Liver (tissue), 9 donors: ENCODE results near the gene CDC42BPB. TPM values are rescaled to one million over a fixed set of nuclear protein-coding genes. Genes with fewer than 3 reads are reported as not detected.

Experiments
- DNase-seq: peaks from one replicate; pipeline ENCODE4 v3.0.0-alpha.2; 2017; ENCODE audit warnings: low spot score
- H3K27ac ChIP-seq, 2 donors: one replicate each; pipeline ENCODE4 v1.7.0; 2013; ENCODE audit warnings: inconsistent platforms in 2 of 2, low read length in 2 of 2, control low read depth in 1 of 2, low read depth in 1 of 2, mild to moderate bottlenecking in 1 of 2
- H3K27me3 ChIP-seq, 4 donors: one replicate each; pipeline versions ENCODE4 v1.6.1 to v1.7.0; 2013; ENCODE audit warnings: low read length in 3 of 4, inconsistent platforms in 1 of 4, mild to moderate bottlenecking in 1 of 4, moderate library complexity in 1 of 4; ENCODE audit not compliant: control insufficient read depth in 4 of 4, insufficient read depth in 4 of 4
- H3K36me3 ChIP-seq, 4 donors: one replicate each; pipeline versions ENCODE4 v1.6.1 to v1.7.0; 2013; ENCODE audit warnings: low read length in 3 of 4, mild to moderate bottlenecking in 3 of 4, low read depth in 1 of 4, moderate library complexity in 1 of 4; ENCODE audit not compliant: control insufficient read depth in 4 of 4, insufficient read depth in 3 of 4
- H3K4me1 ChIP-seq, 4 donors: one replicate each; pipeline versions ENCODE4 v1.6.1 to v1.7.0; 2013; ENCODE audit warnings: low read length in 3 of 4, mild to moderate bottlenecking in 3 of 4, moderate library complexity in 1 of 4; ENCODE audit not compliant: control insufficient read depth in 4 of 4, insufficient read depth in 4 of 4
- H3K4me3 ChIP-seq, 3 donors: one replicate each; pipeline versions ENCODE4 v1.6.1 to v1.7.0; 2013; ENCODE audit warnings: low read length in 3 of 3, control low read depth in 1 of 3, low read depth in 1 of 3, mild to moderate bottlenecking in 1 of 3
- H3K9ac ChIP-seq, 2 donors: one replicate each; pipeline ENCODE4 v1.7.0; 2013; ENCODE audit warnings: low read length in 2 of 2, mild to moderate bottlenecking in 2 of 2, moderate library complexity in 2 of 2, control low read depth in 1 of 2, low read depth in 1 of 2
- H3K9me3 ChIP-seq, 4 donors: one replicate each; pipeline versions ENCODE4 v1.6.1 to v1.7.0; 2013; ENCODE audit warnings: low read length in 3 of 4; ENCODE audit not compliant: control insufficient read depth in 4 of 4
- FOXA1 ChIP-seq: IDR thresholded peaks from 2 replicates; pipeline ENCODE4 v1.6.1; 2016; ENCODE audit warnings: antibody characterized with exemption
- FOXA2 ChIP-seq: IDR thresholded peaks from 2 replicates; pipeline ENCODE4 v1.6.1; 2016; ENCODE audit warnings: antibody characterized with exemption
- HNF4A ChIP-seq, 2 donors: conservative IDR thresholded peaks; 2 replicates each; pipeline ENCODE4 v1.6.1; 2016; ENCODE audit warnings: antibody characterized with exemption in 2 of 2, mild to moderate bottlenecking in 2 of 2
- HNF4G ChIP-seq: IDR thresholded peaks from 2 replicates; pipeline ENCODE4 v1.6.1; 2016; ENCODE audit warnings: antibody characterized with exemption
- RAD21 ChIP-seq, 2 donors: IDR thresholded peaks; 2 replicates each; pipeline ENCODE4 v1.6.1; 2016; ENCODE audit warnings: antibody characterized with exemption in 2 of 2, mild to moderate bottlenecking in 2 of 2
- SP1 ChIP-seq: IDR thresholded peaks from 2 replicates; pipeline ENCODE4 v1.6.1; 2018; ENCODE audit warnings: antibody characterized with exemption, mild to moderate bottlenecking
- TAF1 ChIP-seq: conservative IDR thresholded peaks from 2 replicates; pipeline ENCODE4 v1.6.1; 2016; ENCODE audit warnings: antibody characterized with exemption, mild to moderate bottlenecking
- WGBS: extraction: QIAGEN DNeasy Blood & Tissue Kit; methylation state at CpG from one replicate; pipeline ENCODE4 v1.1.7; 2013; 5-methylcytosine and 5-hydroxymethylcytosine counted together
- polyA plus RNA-seq, 2 donors: library from polyadenylated mRNA; stranded (reverse) in 1 of 2; unstranded in 1 of 2; fragments of 200-250 nt in 1 of 2; fragments of >200 nt in 1 of 2; fragmentation: Nextera tagmentation in 1 of 2; extraction: Ambion mirVana in 1 of 2; gene quantifications; one replicate each; pipeline versions ENCODE4 v1.2.1 to v1.2.3, GENCODE V29; 2013 to 2015
- total RNA-seq, 2 donors: library from RNA; depleted of rRNA; stranded (reverse); fragments of >200 nt; gene quantifications; one replicate each; pipeline ENCODE4 v1.2.3, GENCODE V29; 2014
- TF ChIP-seq, protein P1 (sequence below): IDR thresholded peaks from 2 replicates; pipeline ENCODE4 v1.6.1; 2016; ENCODE audit warnings: antibody characterized with exemption
- TF ChIP-seq, protein P2 (sequence below): fragments of 150-350 bp; IDR thresholded peaks from 2 replicates; pipeline ENCODE4 v1.5.1; 2017; ENCODE audit warnings: improper control_type of control experiment, low read depth, low read length; ENCODE audit not compliant: missing input control
- TF ChIP-seq, protein P3 (sequence below): IDR thresholded peaks from 2 replicates; pipeline ENCODE4 v1.6.1; 2016; ENCODE audit warnings: antibody characterized with exemption
- TF ChIP-seq, protein P4 (sequence below): IDR thresholded peaks from 2 replicates; pipeline ENCODE4 v1.6.1; 2016; ENCODE audit warnings: antibody characterized with exemption
- donor health status: healthy.
- donor health status: healthy.
- donor health status: healthy.
- donor health status: healthy.
- donor health status: healthy.

The CDC42BPB gene
- total and polyA plus RNA-seq, 4 donors: 4.1 to 78.7 (median 29.7) TPM

DNA sequence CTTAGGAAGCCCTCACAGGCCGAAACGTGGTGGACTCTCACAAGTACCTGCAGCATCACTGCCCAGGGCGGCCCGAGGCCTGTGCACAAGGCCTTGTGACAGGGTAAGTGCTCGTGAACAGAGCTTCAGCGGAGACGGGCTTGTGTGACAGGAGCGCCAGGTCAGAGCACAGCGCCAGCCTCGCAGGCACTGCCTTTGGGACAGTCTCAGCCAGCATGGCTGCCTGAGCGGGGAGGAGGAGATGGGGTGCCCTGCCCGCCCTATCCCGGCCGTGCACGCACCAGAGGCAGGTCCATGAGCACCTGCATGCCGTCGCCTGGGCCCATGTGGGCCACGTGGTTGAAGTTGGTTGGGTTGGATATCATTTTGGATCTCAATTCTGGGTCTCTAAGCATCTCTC, 118.0 kb downstream of the CDC42BPB start:
- H3K27ac ChIP-seq: no peak overlapping the region
- no peak overlapping the region for H3K9ac ChIP-seq
- no peaks in the 10 kb centered on the region for H3K9me3 ChIP-seq
- no peaks in the 10 kb centered on the region for H3K27me3 ChIP-seq
- peaks cover 3 to 18% (median 13%) of the 10 kb centered on the region in 4 donors for H3K4me1 ChIP-seq
- no peak overlapping the region for H3K4me3 ChIP-seq
- TF ChIP-seq, protein P1, sequence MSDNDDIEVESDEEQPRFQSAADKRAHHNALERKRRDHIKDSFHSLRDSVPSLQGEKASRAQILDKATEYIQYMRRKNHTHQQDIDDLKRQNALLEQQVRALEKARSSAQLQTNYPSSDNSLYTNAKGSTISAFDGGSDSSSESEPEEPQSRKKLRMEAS: no peak
- TF ChIP-seq, protein P2, sequence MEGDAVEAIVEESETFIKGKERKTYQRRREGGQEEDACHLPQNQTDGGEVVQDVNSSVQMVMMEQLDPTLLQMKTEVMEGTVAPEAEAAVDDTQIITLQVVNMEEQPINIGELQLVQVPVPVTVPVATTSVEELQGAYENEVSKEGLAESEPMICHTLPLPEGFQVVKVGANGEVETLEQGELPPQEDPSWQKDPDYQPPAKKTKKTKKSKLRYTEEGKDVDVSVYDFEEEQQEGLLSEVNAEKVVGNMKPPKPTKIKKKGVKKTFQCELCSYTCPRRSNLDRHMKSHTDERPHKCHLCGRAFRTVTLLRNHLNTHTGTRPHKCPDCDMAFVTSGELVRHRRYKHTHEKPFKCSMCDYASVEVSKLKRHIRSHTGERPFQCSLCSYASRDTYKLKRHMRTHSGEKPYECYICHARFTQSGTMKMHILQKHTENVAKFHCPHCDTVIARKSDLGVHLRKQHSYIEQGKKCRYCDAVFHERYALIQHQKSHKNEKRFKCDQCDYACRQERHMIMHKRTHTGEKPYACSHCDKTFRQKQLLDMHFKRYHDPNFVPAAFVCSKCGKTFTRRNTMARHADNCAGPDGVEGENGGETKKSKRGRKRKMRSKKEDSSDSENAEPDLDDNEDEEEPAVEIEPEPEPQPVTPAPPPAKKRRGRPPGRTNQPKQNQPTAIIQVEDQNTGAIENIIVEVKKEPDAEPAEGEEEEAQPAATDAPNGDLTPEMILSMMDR: no peak
- TF ChIP-seq SP1 (no peak), RAD21 (IDR thresholded peaks at IDR 0.05) (no peak), FOXA1 (no peak), TAF1 (no peak), FOXA2 (no peak), HNF4G (no peak), HNF4A (conservative IDR thresholded peaks at IDR 0.05) (no peak)
- peaks cover 7 to 45% (median 15%) of the 10 kb centered on the region in 4 donors for H3K36me3 ChIP-seq
- no peak for DNase-seq
- 96% methylated on average over 18 of the region's 18 CpGs for WGBS

DNA sequence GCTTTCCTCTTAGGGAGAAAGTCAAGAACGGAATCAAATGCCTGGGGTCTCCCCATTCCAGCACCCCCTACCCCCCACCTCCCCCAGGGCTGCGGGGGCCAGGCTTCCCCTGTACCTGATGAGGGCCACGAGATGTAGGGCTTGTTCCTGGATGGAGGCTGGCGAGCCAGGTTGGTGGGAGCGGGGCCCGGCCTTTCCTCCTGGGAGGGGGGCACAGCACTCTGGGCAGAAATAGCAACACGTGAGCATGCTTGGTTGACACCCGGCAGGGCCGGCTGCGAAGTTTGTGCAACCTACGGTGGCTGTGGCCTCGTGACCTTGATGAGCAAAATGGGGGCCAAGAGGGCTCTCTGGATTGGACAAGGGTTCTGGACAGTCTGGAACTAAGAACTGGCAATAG, 119.2 kb downstream of the CDC42BPB start:
- DNase-seq: no peak

DNA sequence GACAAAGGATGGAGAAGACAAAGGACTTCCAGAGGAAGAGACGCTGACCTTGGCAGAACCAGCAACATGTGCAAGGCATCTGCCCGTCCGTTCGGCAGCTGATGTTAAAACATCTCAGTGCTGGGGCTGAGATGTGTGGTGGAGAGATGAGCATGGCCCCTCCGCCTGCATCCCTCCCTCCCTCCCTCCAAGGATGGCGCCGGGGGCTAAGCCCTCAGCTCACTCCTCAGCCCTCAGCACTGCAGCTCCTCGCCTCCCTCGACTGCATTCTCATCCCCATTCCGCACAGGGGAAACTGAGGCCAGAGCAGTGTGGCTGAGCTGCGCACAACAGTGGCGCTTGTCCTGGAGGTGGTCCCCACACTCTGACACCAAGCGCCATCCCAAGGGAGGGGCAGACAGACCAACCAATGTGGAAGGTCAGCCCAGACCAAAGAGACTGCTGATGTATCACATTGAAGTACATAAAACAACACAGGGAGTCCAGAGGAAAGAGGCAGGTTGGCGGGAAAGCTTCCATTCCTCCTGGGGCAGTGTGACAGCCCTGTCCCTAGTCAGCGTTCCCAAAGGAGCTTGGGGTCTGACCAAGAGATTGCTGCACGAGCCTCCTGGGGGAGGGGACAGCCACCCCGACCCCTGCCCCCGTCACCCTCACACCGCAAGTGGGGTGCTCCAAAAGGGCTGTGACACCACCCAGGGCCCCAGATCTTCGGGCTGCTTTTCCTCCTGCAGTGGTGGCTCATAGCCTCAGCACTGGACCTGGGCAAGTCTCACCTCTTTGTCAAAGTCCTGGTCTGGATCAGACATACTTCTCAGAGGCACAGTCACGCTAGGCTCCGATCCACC, 119.8 kb downstream of the CDC42BPB start:
- Histone ChIP-seq H3K27ac (no peak overlapping the region), H3K9ac (no peak overlapping the region), H3K36me3 (peaks cover 2 to 32% (median 13%) of the 10 kb centered on the region in 4 donors), H3K27me3 (no peaks in the 10 kb centered on the region), H3K4me1 (peaks cover 6 to 28% (median 18%) of the 10 kb centered on the region in 4 donors), H3K4me3 (no peak overlapping the region), H3K9me3 (no peaks in the 10 kb centered on the region)
- TF ChIP-seq FOXA2 (no peak), RAD21 (IDR thresholded peaks at IDR 0.05) (no peak)
- TF ChIP-seq, protein P3, sequence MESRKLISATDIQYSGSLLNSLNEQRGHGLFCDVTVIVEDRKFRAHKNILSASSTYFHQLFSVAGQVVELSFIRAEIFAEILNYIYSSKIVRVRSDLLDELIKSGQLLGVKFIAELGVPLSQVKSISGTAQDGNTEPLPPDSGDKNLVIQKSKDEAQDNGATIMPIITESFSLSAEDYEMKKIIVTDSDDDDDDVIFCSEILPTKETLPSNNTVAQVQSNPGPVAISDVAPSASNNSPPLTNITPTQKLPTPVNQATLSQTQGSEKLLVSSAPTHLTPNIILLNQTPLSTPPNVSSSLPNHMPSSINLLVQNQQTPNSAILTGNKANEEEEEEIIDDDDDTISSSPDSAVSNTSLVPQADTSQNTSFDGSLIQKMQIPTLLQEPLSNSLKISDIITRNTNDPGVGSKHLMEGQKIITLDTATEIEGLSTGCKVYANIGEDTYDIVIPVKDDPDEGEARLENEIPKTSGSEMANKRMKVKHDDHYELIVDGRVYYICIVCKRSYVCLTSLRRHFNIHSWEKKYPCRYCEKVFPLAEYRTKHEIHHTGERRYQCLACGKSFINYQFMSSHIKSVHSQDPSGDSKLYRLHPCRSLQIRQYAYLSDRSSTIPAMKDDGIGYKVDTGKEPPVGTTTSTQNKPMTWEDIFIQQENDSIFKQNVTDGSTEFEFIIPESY: no peak
- WGBS: 95% methylated on average over 22 of the region's 22 CpGs
- no peak for DNase-seq

More for the DNA sequence above, 119.2 kb downstream of the CDC42BPB start:
- Histone ChIP-seq H3K4me1 (peaks cover 6 to 27% (median 17%) of the 10 kb centered on the region in 4 donors), H3K9me3 (no peaks in the 10 kb centered on the region), H3K36me3 (peaks cover 3 to 34% (median 12%) of the 10 kb centered on the region in 4 donors), H3K4me3 (no peak overlapping the region), H3K27me3 (no peaks in the 10 kb centered on the region), H3K27ac (no peak overlapping the region), H3K9ac (no peak overlapping the region)
- TF ChIP-seq, protein P4, sequence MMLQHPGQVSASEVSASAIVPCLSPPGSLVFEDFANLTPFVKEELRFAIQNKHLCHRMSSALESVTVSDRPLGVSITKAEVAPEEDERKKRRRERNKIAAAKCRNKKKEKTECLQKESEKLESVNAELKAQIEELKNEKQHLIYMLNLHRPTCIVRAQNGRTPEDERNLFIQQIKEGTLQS: no peak
- no peak for TF ChIP-seq FOXA1
- 94% methylated on average over 12 of the region's 12 CpGs for WGBS
